Liver (tissue), 9 donors: ENCODE measurements around the gene GPR18. TPM values are rescaled to one million over a fixed set of nuclear protein-coding genes. Genes with fewer than 3 reads are reported as not detected.
A peak's percentile ranks its signal among the peaks of the same experiment; 100 is the strongest.

Experiments
- DNase-seq: peaks from one replicate; pipeline ENCODE4 v3.0.0-alpha.2; 2017; ENCODE audit warnings: low spot score
- H3K27ac ChIP-seq, 2 donors: one replicate each; pipeline ENCODE4 v1.7.0; 2013; ENCODE audit warnings: inconsistent platforms in 2 of 2, low read length in 2 of 2, control low read depth in 1 of 2, low read depth in 1 of 2, mild to moderate bottlenecking in 1 of 2
- H3K27me3 ChIP-seq, 4 donors: one replicate each; pipeline versions ENCODE4 v1.6.1 to v1.7.0; 2013; ENCODE audit warnings: low read length in 3 of 4, inconsistent platforms in 1 of 4, mild to moderate bottlenecking in 1 of 4, moderate library complexity in 1 of 4; ENCODE audit not compliant: control insufficient read depth in 4 of 4, insufficient read depth in 4 of 4
- H3K36me3 ChIP-seq, 4 donors: one replicate each; pipeline versions ENCODE4 v1.6.1 to v1.7.0; 2013; ENCODE audit warnings: low read length in 3 of 4, mild to moderate bottlenecking in 3 of 4, low read depth in 1 of 4, moderate library complexity in 1 of 4; ENCODE audit not compliant: control insufficient read depth in 4 of 4, insufficient read depth in 3 of 4
- H3K4me1 ChIP-seq, 4 donors: one replicate each; pipeline versions ENCODE4 v1.6.1 to v1.7.0; 2013; ENCODE audit warnings: low read length in 3 of 4, mild to moderate bottlenecking in 3 of 4, moderate library complexity in 1 of 4; ENCODE audit not compliant: control insufficient read depth in 4 of 4, insufficient read depth in 4 of 4
- H3K4me3 ChIP-seq, 3 donors: one replicate each; pipeline versions ENCODE4 v1.6.1 to v1.7.0; 2013; ENCODE audit warnings: low read length in 3 of 3, control low read depth in 1 of 3, low read depth in 1 of 3, mild to moderate bottlenecking in 1 of 3
- H3K9ac ChIP-seq, 2 donors: one replicate each; pipeline ENCODE4 v1.7.0; 2013; ENCODE audit warnings: low read length in 2 of 2, mild to moderate bottlenecking in 2 of 2, moderate library complexity in 2 of 2, control low read depth in 1 of 2, low read depth in 1 of 2
- H3K9me3 ChIP-seq, 4 donors: one replicate each; pipeline versions ENCODE4 v1.6.1 to v1.7.0; 2013; ENCODE audit warnings: low read length in 3 of 4; ENCODE audit not compliant: control insufficient read depth in 4 of 4
- CTCF ChIP-seq: fragments of 150-350 bp; IDR thresholded peaks from 2 replicates; pipeline ENCODE4 v1.5.1; 2017; ENCODE audit warnings: improper control_type of control experiment, low read depth, low read length; ENCODE audit not compliant: missing input control
- EGR1 ChIP-seq, 2 donors: IDR thresholded peaks; 2 replicates each; pipeline ENCODE4 v1.6.1; 2016 to 2018; ENCODE audit warnings: antibody characterized with exemption in 2 of 2, low read depth in 2 of 2
- FOXA1 ChIP-seq: IDR thresholded peaks from 2 replicates; pipeline ENCODE4 v1.6.1; 2016; ENCODE audit warnings: antibody characterized with exemption
- GABPA ChIP-seq, 2 donors: IDR thresholded peaks in 1 of 2; conservative IDR thresholded peaks in 1 of 2; 2 replicates each; pipeline ENCODE4 v1.6.1; 2016; ENCODE audit warnings: antibody characterized with exemption in 2 of 2, mild to moderate bottlenecking in 1 of 2, moderate library complexity in 1 of 2
- HNF4A ChIP-seq, 2 donors: conservative IDR thresholded peaks; 2 replicates each; pipeline ENCODE4 v1.6.1; 2016; ENCODE audit warnings: antibody characterized with exemption in 2 of 2, mild to moderate bottlenecking in 2 of 2
- HNF4G ChIP-seq: IDR thresholded peaks from 2 replicates; pipeline ENCODE4 v1.6.1; 2016; ENCODE audit warnings: antibody characterized with exemption
- JUND ChIP-seq, 2 donors: IDR thresholded peaks; 2 replicates each; pipeline ENCODE4 v1.6.1; 2016; ENCODE audit warnings: antibody characterized with exemption in 2 of 2
- MAX ChIP-seq: IDR thresholded peaks from 2 replicates; pipeline ENCODE4 v1.6.1; 2016; ENCODE audit warnings: antibody characterized with exemption
- NR2F2 ChIP-seq: IDR thresholded peaks from 2 replicates; pipeline ENCODE4 v1.6.1; 2016; ENCODE audit warnings: antibody characterized with exemption
- RAD21 ChIP-seq, 2 donors: IDR thresholded peaks; 2 replicates each; pipeline ENCODE4 v1.6.1; 2016; ENCODE audit warnings: antibody characterized with exemption in 2 of 2, mild to moderate bottlenecking in 2 of 2
- REST ChIP-seq: IDR thresholded peaks from 2 replicates; pipeline ENCODE4 v1.6.1; 2016; ENCODE audit warnings: antibody characterized with exemption, mild to moderate bottlenecking
- RXRA ChIP-seq, 2 donors: IDR thresholded peaks; 2 replicates each; pipeline ENCODE4 v1.6.1; 2017 to 2018; ENCODE audit warnings: antibody characterized with exemption in 2 of 2, mild to moderate bottlenecking in 1 of 2
- SP1 ChIP-seq: IDR thresholded peaks from 2 replicates; pipeline ENCODE4 v1.6.1; 2018; ENCODE audit warnings: antibody characterized with exemption, mild to moderate bottlenecking
- TAF1 ChIP-seq: conservative IDR thresholded peaks from 2 replicates; pipeline ENCODE4 v1.6.1; 2016; ENCODE audit warnings: antibody characterized with exemption, mild to moderate bottlenecking
- YY1 ChIP-seq: IDR thresholded peaks from 2 replicates; pipeline ENCODE4 v1.6.1; 2016; ENCODE audit warnings: antibody characterized with exemption, mild to moderate bottlenecking
- ZBTB33 ChIP-seq: IDR thresholded peaks from 2 replicates; pipeline ENCODE4 v1.6.1; 2016; ENCODE audit warnings: antibody characterized with exemption
- WGBS: extraction: QIAGEN DNeasy Blood & Tissue Kit; methylation state at CpG from one replicate; pipeline ENCODE4 v1.1.7; 2013; 5-methylcytosine and 5-hydroxymethylcytosine counted together
- polyA plus RNA-seq, 2 donors: library from polyadenylated mRNA; stranded (reverse) in 1 of 2; unstranded in 1 of 2; fragments of 200-250 nt in 1 of 2; fragments of >200 nt in 1 of 2; fragmentation: Nextera tagmentation in 1 of 2; extraction: Ambion mirVana in 1 of 2; gene quantifications; one replicate each; pipeline versions ENCODE4 v1.2.1 to v1.2.3, GENCODE V29; 2013 to 2015
- total RNA-seq, 2 donors: library from RNA; depleted of rRNA; stranded (reverse); fragments of >200 nt; gene quantifications; one replicate each; pipeline ENCODE4 v1.2.3, GENCODE V29; 2014
- donor health status: healthy.
- donor health status: healthy.
- donor health status: healthy.
- donor health status: healthy.
- donor health status: healthy.

The GPR18 gene
- under 1 TPM; 0.25 to 0.56 TPM for total RNA-seq
- 1 to 10 TPM in 1 of 2 donors, under 1 TPM in 1; 0.13 to 1.0 TPM for polyA plus RNA-seq

- 78% methylated on average over 4 of the region's 4 CpGs for WGBS
- Histone ChIP-seq H3K9ac (peak within 1 kb of the TSS in 1 of 2 donors; percentile 47), H3K9me3 (no peaks in the 10 kb centered on the region), H3K27me3 (no peaks in the 10 kb centered on the region), H3K36me3 (peaks cover 0 to 8% (median 5%) of the 10 kb centered on the region in 4 donors), H3K4me3 (no peak within 1 kb of the TSS), H3K4me1 (peaks cover 0 to 11% (median 8%) of the 10 kb centered on the region in 4 donors), H3K27ac (peak within 1 kb of the TSS in 1 of 2 donors; percentile 22)
- DNase-seq = no peak
- TF ChIP-seq HNF4G (no peak), GABPA (IDR thresholded peaks at IDR 0.05 in 1 of 2, conservative IDR thresholded peaks at IDR 0.05 in 1 of 2) (no peak), NR2F2 (no peak), CTCF (no peak), REST (no peak), TAF1 (no peak), RXRA (IDR thresholded peaks at IDR 0.05) (no peak), MAX (no peak), ZBTB33 (no peak), RAD21 (IDR thresholded peaks at IDR 0.05) (no peak), YY1 (no peak), EGR1 (IDR thresholded peaks at IDR 0.05; ENCODE audit: low read depth in 2 of 2) (no peak), JUND (IDR thresholded peaks at IDR 0.05) (no peak), FOXA1 (no peak), HNF4A (conservative IDR thresholded peaks at IDR 0.05) (no peak), SP1 (no peak)
These were observed at the start of gene GPR18 for GRCh38 chr13:99258210-99258860. Gene GPR18 (minus strand): TSS chr13:99258379. CDS start chr13:99255872, 2,507 bp downstream.
